AG10803 (cell line): ENCODE data around the gene PELI2.

ENCODE experiments used
- DNase-seq: peaks from one replicate; pipeline ENCODE4 v3.0.0; 2010; ENCODE audit warnings: low read depth
- H3K4me3 ChIP-seq: 2 replicates; pipeline ENCODE4 v1.5.1; 2011; ENCODE audit warnings: mild to moderate bottlenecking, low read length, control low read depth
- CTCF ChIP-seq: conservative IDR thresholded peaks from 2 replicates; pipeline ENCODE4 v1.5.1; 2011; ENCODE audit warnings: mild to moderate bottlenecking, low read length, control low read depth, inconsistent platforms

The PELI2 gene

GRCh38 chr14:56102941-56103340 lies 15.3 kb upstream of the PELI2 start:
- no peak for TF ChIP-seq CTCF
- peak; percentile 39 for DNase-seq
- H3K4me3 ChIP-seq, result no peak overlapping the region

GRCh38 chr14:56107615-56108014 lies 10.6 kb upstream of the PELI2 start:
- no peak for DNase-seq
- H3K4me3 ChIP-seq, result no peak overlapping the region
- no peak for TF ChIP-seq CTCF

GRCh38 chr14:56108057-56108456 lies 10.2 kb upstream of the PELI2 start:
- no peak for TF ChIP-seq CTCF
- DNase-seq, result no peak
- no peak overlapping the region for H3K4me3 ChIP-seq

GRCh38 chr14:56112781-56113180 lies 5.4 kb upstream of the PELI2 start:
- no peak overlapping the region for H3K4me3 ChIP-seq
- DNase-seq, result no peak
- no peak for TF ChIP-seq CTCF

- no peak overlapping the region for H3K4me3 ChIP-seq
- TF ChIP-seq CTCF, result no peak
- no peak for DNase-seq
These were observed 2.8 kb upstream of the PELI2 start for GRCh38 chr14:56115334-56115870.

- no peak overlapping the region for H3K4me3 ChIP-seq
- DNase-seq, result no peak
- TF ChIP-seq CTCF, result no peak
These were observed 2.0 kb upstream of the PELI2 start for GRCh38 chr14:56115976-56116893.
